ENCODE results near the gene INTS1.

Gene INTS1

DNA sequence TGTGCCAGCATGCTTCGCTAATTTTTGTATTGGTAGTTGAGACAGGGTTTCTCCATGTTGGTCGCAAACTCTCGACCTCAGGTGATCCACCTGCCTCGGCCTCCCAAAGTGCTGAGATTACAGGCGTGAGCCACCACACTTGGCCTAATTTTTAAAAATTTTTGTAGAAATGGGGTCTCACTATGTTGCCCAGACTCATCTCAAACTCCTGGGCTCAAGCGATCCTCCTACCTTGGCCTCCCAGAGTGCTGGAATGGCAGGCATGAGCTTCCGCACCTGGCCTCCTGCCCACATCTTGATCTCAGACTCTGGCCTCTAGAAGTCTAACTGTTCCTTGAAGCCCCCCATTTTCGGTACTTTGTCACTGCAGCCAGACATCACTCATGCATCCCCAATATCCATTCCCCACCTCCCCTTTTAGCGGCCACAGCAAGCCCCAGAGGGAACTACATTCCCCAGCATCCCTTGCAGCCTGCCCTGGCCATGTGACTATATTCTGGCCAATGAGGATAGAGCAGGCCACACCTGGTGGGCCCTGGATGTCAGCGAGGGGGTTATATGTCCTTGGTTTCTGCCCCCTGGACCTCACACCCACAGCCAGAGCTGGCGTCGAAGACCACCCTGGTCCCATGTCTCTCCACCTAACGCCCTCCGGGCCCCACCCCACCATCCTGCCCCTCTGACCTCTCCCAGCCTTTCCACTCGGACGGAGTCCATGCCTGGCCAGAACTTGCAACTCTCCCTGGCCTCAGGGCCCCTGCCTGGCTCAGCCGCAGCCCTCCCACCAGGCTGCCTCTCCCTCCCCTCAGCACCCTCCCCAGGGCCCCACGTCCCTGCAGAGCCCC, 78.7 kb downstream of the INTS1 start:
- TF ChIP-seq, protein P1, sequence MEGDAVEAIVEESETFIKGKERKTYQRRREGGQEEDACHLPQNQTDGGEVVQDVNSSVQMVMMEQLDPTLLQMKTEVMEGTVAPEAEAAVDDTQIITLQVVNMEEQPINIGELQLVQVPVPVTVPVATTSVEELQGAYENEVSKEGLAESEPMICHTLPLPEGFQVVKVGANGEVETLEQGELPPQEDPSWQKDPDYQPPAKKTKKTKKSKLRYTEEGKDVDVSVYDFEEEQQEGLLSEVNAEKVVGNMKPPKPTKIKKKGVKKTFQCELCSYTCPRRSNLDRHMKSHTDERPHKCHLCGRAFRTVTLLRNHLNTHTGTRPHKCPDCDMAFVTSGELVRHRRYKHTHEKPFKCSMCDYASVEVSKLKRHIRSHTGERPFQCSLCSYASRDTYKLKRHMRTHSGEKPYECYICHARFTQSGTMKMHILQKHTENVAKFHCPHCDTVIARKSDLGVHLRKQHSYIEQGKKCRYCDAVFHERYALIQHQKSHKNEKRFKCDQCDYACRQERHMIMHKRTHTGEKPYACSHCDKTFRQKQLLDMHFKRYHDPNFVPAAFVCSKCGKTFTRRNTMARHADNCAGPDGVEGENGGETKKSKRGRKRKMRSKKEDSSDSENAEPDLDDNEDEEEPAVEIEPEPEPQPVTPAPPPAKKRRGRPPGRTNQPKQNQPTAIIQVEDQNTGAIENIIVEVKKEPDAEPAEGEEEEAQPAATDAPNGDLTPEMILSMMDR (IDR thresholded peaks at IDR 0.05; ENCODE audit: control insufficient read depth, insufficient read depth, low read depth, low read length, missing control alignments) = no peak
- DNase-seq (ENCODE audit: low read depth) = no peak
- H3K4me3 ChIP-seq (ENCODE audit: control insufficient read depth, low read depth, low read length) = no peak overlapping the region

- H3K4me3 ChIP-seq (ENCODE audit: control insufficient read depth, low read depth, low read length) = no peak overlapping the region
- DNase-seq (ENCODE audit: low read depth) = no peak
- TF ChIP-seq, protein P1 (IDR thresholded peaks at IDR 0.05; ENCODE audit: control insufficient read depth, insufficient read depth, low read depth, low read length, missing control alignments) = no peak
These were observed 80.1 kb downstream of the INTS1 start for GRCh38 chr7:1424041-1424440.

DNA sequence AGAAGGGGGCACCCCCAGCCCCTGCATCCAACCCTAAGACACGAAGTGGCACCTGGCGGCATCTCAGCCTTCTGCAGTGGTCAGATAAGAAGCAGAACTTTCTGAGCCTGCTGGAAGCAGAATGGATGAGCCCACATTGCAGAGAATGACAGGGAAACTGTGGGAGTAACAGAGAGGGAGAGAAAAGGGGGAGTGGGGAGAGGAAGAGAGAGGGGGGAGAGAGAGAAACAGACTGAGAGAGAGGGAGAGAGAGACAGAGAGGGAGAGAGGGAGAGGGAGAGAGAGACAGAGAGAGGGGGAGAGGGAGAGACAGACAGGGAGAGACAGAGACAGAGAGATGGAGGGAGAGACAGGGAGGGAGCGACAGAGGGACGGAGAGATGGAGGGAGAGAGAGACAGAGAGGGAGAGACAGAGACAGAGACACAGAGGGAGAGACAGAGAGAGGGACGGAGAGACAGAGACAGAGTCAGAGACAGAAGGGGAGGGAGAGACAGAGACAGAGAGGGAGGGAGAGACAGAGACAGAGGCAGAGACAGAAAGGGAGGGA, 80.9 kb downstream of the INTS1 start:
- TF ChIP-seq, protein P1 (IDR thresholded peaks at IDR 0.05; ENCODE audit: control insufficient read depth, insufficient read depth, low read depth, low read length, missing control alignments) = no peak
- no peak overlapping the region for H3K4me3 ChIP-seq (ENCODE audit: control insufficient read depth, low read depth, low read length)
- no peak for DNase-seq (ENCODE audit: low read depth)

GRCh38 chr7:1422512-1423263, 81.5 kb downstream of the INTS1 start:
- no peak for DNase-seq (ENCODE audit: low read depth)
- TF ChIP-seq, protein P1 (IDR thresholded peaks at IDR 0.05; ENCODE audit: control insufficient read depth, insufficient read depth, low read depth, low read length, missing control alignments) = no peak
- no peak overlapping the region for H3K4me3 ChIP-seq (ENCODE audit: control insufficient read depth, low read depth, low read length)

DNA sequence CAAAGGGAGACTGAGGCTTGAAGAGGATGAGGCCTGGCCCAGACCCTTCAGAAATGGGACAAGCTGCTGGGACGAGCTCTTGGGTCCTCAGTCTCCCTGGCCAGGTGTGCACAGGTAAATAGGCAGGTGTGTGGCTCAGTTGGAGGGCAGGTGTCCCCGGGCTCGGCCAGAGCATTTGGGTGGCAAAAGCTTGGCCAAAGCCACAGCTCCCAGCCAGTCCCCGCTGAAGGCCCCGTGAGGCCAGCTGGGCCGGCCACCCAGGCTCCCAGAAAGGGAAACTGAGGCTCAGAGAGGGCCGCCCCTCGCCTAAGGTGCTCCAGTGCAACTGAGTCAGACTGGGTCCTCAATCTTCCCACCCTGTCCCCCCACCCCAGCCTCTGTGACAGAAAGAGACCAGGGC, 82.2 kb downstream of the INTS1 start:
- no peak for DNase-seq (ENCODE audit: low read depth)
- H3K4me3 ChIP-seq (ENCODE audit: control insufficient read depth, low read depth, low read length) = no peak overlapping the region
- TF ChIP-seq, protein P1 (IDR thresholded peaks at IDR 0.05; ENCODE audit: control insufficient read depth, insufficient read depth, low read depth, low read length, missing control alignments) = no peak

DNA sequence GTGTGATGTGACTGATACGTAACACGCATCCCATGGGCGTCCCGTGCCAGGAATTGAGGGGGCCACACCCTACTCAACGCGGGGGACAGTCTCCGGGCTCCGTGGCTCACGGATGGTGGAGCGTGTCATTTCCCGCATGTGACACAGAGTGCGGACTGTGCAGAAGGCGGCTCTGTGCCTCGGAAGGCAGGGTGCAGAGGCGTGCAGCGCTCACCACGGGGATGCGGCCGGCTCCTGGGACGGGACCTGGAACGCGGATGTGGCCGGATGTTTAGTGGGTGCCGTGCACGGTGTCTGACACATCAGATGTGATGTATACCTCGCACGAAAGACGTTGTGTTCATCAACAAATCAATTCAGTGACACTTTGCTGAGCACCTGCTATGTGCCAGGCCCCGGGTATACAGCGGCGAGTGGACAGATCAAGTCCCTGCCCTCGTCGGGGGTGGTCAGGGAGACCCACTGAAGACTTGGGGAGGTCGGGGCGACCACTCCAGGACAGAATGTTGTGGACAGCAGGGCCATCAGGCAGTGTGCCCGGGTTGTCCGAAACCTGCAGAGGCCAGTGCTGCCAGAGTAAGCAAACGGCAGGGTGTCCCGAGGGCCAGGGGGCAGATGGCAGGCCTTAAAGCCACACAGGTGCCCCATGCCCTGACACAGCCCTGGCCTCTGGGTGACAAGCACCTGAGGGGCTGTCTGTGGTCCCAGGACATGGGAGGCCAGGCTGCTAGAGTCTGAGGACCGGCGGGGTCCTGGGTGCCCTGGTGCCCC, 83.0 kb downstream of the INTS1 start:
- no peak for DNase-seq (ENCODE audit: low read depth)
- TF ChIP-seq, protein P1 (IDR thresholded peaks at IDR 0.05; ENCODE audit: control insufficient read depth, insufficient read depth, low read depth, low read length, missing control alignments) = no peak
- no peak overlapping the region for H3K4me3 ChIP-seq (ENCODE audit: control insufficient read depth, low read depth, low read length)
